NCI-H1105 (cell line): ENCODE data around the gene JMJD6.
"Not testable (repeated sequence)": the region's sequence is repeated elsewhere in the genome, so short reads cannot be mapped to it uniquely, and the experiment has no call there.

ENCODE experiments used
- DNase-seq: peaks from one replicate; lab custom pipeline; 2025; lab: John Stamatoyannopoulos, UW

JMJD6 gene

GRCh38 chr17:76736349-76737081 lies 10.1 kb upstream of the JMJD6 start:
- peak; percentile 31 for DNase-seq

GRCh38 chr17:76735586-76736348 lies 9.4 kb upstream of the JMJD6 start:
- DNase-seq = no peak

GRCh38 chr17:76735006-76735405 lies 8.6 kb upstream of the JMJD6 start:
- no peak for DNase-seq

DNA sequence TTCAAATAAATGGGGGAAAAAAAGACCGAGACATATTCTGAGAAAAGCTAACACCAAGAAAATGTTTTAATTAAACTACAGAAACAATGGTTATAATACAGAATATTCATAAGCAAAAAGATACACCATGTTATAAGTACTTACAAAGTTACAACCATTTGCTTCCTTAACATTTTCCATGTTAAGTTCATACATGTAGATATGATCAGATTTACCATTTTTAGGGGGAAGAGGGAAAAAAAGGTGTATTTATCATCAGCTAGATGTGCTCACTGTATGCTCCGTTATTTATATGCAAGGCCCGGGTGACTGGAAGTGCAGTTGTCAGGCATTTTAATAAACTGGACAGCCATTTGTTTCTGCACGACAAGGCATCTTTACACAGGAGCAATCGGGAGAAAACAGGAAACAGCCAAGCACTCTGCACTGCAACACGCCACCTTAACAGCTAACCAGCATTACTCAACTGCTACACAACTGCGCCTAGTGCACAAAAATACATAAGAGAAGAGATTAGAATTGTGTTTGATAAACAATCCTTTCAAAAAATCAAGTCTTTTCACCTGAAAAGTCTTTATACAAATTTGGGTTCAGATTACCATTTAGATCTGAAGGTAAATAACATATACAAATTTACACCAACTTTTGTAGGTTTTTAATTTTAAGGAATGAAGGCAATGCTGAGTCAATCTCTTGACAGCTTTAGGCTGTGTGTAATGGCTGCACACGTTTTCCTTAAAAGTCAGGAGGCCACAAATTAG lies 7.9 kb upstream of the JMJD6 start:
- DNase-seq = no peak

DNA sequence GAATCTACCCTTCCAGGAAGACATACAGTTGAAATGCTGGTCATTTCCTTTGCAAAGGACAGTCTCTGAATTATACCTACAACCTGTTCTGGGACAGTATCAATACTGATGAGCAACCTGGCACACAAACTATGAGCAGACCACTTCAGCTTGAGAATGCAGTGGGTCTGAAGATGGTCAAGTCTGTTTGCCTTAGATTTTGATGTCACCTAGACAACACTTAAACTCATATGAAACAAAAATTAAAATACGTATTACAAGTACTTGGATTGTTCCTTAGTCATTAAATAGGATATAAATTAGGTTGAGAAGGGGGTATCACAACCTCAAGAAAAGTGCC lies 7.2 kb upstream of the JMJD6 start:
- no peak for DNase-seq

GRCh38 chr17:76732734-76733617 lies 6.6 kb upstream of the JMJD6 start:
- DNase-seq = no peak

DNA sequence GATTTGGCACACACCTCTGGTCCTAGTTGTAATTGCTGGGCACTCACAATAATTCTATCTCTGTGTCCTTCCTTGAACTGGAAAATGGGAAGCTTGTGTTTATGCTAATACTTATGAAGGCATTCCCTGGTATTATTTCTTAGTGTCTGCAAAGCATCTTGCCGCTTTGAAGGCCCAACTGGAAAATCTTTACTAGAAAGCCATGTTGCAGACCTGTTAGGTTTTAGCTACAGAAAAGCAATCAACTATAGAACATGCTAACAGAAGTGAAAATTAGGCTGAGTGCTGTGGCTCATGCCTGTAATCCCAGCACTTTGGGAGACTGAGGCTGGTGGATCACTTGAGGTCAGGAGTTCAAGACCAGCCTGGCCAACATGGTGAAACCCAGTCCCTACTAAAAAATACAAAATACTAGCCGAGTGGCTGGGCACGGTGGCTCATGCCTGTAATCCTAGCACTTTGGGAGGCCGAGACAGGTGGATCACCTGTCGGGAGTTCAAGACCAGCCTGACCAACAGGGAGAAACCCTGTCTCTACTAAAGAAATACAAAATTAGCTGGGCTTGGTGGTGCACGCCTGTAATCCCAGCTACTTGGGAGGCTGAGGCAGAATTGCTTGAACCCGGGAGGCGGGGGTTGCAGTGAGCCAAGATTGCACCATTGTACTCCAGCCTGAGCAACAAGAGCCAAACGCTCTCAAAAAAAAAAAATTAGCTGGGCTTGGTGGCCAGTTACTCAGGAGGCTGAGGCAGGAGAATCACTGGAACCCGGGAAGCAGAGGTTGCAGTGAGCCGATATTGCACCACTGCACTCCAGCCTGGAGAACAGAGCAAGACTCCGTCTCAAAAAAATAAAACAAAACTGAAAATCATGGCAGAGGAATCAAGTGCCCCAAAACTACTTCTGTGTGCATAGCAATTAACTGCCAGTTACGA lies 5.7 kb upstream of the JMJD6 start:
- DNase-seq = not testable (repeated sequence)

- no peak for DNase-seq
Measured at GRCh38 chr17:76727745-76728456, 1.5 kb upstream of the JMJD6 start.

GRCh38 chr17:76726776-76727718 lies 641 bp upstream of the JMJD6 start, which contains the start of gene METTL23:
METTL23 (plus strand) TSS chr17:76726839; CDS start chr17:76729711, 2,872 bp downstream.
- peak; percentile 51 for DNase-seq

DNA sequence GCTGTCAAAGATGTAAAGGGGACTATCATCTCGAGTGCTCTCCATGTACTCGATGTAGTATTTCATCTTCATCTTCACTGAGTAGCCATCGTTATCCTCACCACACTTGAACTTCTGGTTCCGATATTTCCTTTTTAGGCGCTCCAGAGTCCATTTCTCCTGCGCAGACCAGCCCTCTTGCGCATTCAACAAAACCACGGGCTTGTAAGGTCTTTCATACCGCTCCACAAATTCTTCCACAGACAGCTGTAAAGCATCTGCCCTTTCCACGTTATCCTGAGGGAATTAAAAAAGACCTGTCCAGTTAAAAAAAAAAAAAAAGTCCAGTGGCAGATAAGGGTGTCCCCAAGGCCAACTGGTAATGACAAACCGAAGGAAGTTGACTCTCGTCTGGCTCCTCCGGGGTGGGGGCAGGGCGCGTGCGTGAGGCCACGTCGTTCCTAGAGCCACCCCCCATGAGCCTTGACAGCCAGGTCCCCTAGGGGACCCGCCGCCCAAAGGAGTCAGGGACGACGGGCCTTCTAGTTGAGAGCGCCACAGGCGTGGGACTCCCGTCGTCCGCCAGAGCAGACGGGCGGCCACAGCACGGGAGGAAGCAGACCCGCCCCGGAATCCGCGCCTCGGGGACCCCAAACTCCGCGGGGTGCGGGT lies 701 bp downstream of the JMJD6 start:
- peak; percentile 20 for DNase-seq

GRCh38 chr17:76723812-76724211 lies 2.6 kb downstream of the JMJD6 start:
- no peak for DNase-seq

DNA sequence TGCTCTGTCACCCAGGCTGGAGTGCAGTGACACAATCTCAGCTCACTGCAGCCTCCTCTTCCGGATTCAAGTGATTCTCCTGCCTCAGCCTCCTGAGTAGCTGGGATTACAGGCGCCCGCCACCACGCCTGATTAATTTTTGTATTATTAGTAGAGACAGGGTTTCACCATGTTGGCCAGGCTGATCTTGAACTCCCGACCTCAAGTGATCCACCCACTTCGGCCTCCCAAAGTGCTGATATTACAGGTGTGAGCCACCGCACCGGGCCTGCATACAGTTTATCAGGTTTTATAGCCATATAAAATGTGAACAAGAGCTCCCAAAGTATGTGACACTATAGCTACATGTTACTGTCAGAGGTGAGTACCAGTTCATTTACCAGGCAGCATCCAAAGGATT lies 3.4 kb downstream of the JMJD6 start:
- not testable (repeated sequence) for DNase-seq

GRCh38 chr17:76722279-76722678 lies 4.1 kb downstream of the JMJD6 start:
- DNase-seq = no peak

GRCh38 chr17:76721463-76721862 lies 4.9 kb downstream of the JMJD6 start:
- no peak for DNase-seq

- DNase-seq = no peak
Measured at GRCh38 chr17:76720941-76721340, 5.5 kb downstream of the JMJD6 start.

- DNase-seq = no peak
Measured at GRCh38 chr17:76720211-76720610, 6.2 kb downstream of the JMJD6 start.

DNA sequence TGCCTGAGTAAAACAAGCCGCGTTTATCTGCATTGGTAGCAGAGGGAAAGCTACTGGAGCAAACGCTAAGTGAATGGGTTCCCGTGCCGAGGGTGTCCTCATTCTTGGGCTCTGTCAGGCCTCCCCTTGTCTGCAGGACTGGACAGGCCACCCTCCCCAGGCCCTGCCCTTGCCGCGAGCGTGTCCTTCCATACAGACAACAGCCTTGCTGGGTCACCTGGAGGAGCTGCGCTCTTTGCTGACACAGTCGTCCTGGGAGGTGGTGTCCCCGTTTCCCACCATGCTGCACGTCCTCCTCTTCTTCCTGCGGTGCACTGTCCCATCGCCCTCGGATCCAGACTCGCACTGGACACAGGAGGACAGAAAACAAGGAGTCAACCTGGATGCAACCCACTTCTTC lies 7.9 kb downstream of the JMJD6 start:
- no peak for DNase-seq

- DNase-seq = no peak
Measured at GRCh38 chr17:76716839-76717215, 9.6 kb downstream of the JMJD6 start.
